SK-N-MC (cell line): ENCODE measurements around the gene EFCAB12.
A peak's percentile ranks its signal among the peaks of the same experiment; 100 is the strongest.
"Not testable (repeated sequence)": the region's sequence is repeated elsewhere in the genome, so short reads cannot be mapped to it uniquely, and the experiment has no call there.

Source experiments
- DNase-seq: peaks from one replicate; pipeline ENCODE4 v3.0.0-alpha.2; 2011; ENCODE audit warnings: low read depth, low spot score
- H3K27ac ChIP-seq: fragments of 200-600 bp; sonication (generic); 2 replicates; pipeline ENCODE4 v1.5.1; 2016; ENCODE audit warnings: mixed run types
- H3K36me3 ChIP-seq: fragments of 200-600 bp; sonication (generic); 2 replicates; pipeline ENCODE4 v1.6.1; 2017; ENCODE audit warnings: antibody characterized with exemption, low read length, mixed read lengths; ENCODE audit not compliant: insufficient read depth
- H3K4me3 ChIP-seq: fragments of 200-600 bp; sonication (generic); 2 replicates; pipeline ENCODE4 v1.5.1; 2016
- H3K9ac ChIP-seq: fragments of 200-600 bp; sonication (generic); 2 replicates; pipeline ENCODE4 v1.8.0; 2017; ENCODE audit warnings: mixed run types, mixed read lengths; ENCODE audit not compliant: insufficient read length
- H3K9me3 ChIP-seq: fragments of 200-600 bp; sonication (generic); 2 replicates; pipeline ENCODE4 v1.6.1; 2017; ENCODE audit warnings: low read depth, mild to moderate bottlenecking, antibody characterized with exemption, low read length, moderate library complexity, mixed read lengths
- EZH2 ChIP-seq: fragments of 200-600 bp; sonication (generic); IDR thresholded peaks from one replicate; pipeline ENCODE4 v1.6.1; 2017; ENCODE audit warnings: antibody characterized with exemption
- FOXP2 ChIP-seq: optimal IDR thresholded peaks from 2 replicates; pipeline ENCODE3; 2011; ENCODE audit warnings: mild to moderate bottlenecking, moderate library complexity; ENCODE audit not compliant: insufficient read depth; ENCODE audit errors: extremely low read length, control extremely low read depth
- POLR2AphosphoS5 ChIP-seq: IDR thresholded peaks from 2 replicates; pipeline ENCODE4 v1.6.1; 2012; ENCODE audit warnings: mild to moderate bottlenecking, low read depth, low read length, borderline replicate concordance

The EFCAB12 gene

DNA sequence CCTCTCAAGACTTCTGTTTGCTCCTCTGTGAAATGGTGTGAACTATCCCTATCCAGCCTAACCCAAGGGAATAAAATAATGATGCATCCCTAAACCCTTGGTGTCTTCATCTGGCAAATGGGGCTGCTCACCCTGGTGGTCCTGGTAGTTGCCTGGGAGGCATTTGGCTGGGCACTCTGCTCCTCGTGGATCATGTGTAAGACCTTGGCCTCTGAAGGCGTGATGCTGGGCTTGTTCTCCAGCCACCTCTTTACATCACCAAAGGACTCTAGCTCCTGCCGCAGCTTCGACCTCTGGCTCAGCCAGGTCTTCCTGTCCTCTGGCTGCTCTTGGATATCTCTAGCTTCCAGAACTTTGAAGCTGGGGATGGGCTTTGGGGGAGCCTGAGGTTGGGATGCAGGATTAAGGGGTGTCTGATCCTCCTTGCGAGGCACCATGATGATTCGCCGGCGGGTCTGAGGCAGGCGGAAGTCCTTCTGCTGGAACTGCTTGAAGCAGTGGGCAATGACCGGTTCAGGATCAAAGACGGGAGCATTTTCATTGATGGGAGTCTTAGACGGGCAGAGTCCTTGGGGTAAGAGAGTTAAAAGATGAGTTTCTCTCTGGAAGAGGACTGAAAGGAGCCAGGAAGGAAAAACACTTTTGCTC is 7.1 kb downstream of the EFCAB12 start:
- no peak for DNase-seq
- H3K36me3 ChIP-seq, result no peaks in the 10 kb centered on the region
- no peak overlapping the region for H3K9ac ChIP-seq
- TF ChIP-seq POLR2AphosphoS5 (no peak), FOXP2 (no peak), EZH2 (no peak)
- H3K27ac ChIP-seq, result no peak overlapping the region
- no peak overlapping the region for H3K4me3 ChIP-seq
- no peaks in the 10 kb centered on the region for H3K9me3 ChIP-seq

- H3K4me3 ChIP-seq, result no peak overlapping the region
- no peak for DNase-seq
These were observed 9.0 kb downstream of the EFCAB12 start for GRCh38 chr3:129419476-129419875.

DNA sequence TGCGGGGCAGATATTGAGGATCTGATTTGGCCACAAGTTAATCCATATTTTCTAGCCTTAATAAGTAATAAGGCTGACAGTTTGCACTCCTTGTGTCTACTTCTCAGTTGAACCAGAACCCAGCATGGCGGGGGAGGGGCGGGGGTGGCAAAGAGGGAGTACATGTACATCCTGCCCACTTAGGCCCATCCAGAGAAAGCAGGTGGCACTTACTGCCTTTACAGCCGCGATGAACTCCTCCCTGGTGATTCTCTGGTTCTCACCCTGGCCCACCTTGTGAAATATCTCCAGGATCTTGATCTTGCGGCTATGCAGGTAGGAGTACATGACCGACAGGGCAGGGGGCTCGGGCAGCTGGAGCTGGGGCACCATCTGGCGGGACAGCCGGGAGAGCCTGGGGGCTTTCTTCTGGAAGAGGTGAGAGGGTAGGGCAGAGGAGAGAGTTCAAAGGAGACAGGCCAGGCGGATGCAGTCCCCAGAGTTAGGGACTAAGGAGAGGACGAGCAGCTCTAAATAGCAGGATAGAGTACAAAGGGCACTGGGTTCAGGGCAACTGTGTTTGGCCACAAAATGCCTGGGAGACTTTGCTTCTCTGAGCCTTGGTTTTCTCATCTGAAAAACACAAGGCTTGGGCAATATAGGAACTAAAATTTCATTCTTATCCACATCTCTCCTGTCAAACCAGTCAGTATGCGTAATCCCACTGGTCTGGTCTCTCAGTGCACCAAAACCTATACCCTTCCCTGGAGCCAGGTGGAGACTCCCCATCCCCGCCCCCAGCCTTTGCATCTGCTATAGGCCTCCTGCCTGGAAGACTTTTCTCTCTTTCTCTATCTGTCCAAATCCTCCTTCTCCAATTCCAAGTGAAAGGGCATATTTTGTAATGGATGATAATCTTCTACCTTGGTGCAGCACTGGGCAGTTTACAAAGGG is 10.1 kb downstream of the EFCAB12 start:
- TF ChIP-seq POLR2AphosphoS5 (no peak), EZH2 (no peak)
- no peak overlapping the region for H3K4me3 ChIP-seq
- no peaks in the 10 kb centered on the region for H3K36me3 ChIP-seq
- no peak overlapping the region for H3K27ac ChIP-seq
- no peaks in the 10 kb centered on the region for H3K9me3 ChIP-seq
- no peak overlapping the region for H3K9ac ChIP-seq
- no peak for DNase-seq

More at GRCh38 chr3:129419476-129419875, 9.0 kb downstream of the EFCAB12 start:
- H3K9ac ChIP-seq, result no peak overlapping the region
- H3K36me3 ChIP-seq, result no peaks in the 10 kb centered on the region
- TF ChIP-seq FOXP2, result no peak
- no peak for TF ChIP-seq EZH2
- H3K9me3 ChIP-seq, result no peaks in the 10 kb centered on the region
- H3K27ac ChIP-seq, result no peak overlapping the region

DNA sequence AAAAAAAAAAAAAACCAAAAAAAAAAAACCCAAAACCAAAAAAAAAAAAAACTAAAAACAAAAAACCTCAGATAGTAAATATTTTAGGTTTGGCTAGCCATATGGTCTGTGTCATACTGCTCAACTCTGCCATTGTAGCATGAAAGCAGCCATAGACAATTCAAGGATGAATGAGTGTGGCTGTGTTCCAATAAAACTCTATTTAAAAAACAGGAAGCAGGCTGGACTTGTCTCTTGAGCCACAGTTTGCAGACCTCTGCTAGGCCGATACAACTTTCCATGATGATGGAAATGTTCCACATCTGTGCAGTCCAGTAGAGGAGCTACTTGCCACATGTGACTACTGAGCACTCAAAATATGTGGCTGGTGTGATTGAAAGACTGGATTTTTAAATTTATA is 11.1 kb downstream of the EFCAB12 start:
- Histone ChIP-seq H3K9me3 (no peaks in the 10 kb centered on the region), H3K9ac (no peak overlapping the region), H3K27ac (no peak overlapping the region), H3K36me3 (no peaks in the 10 kb centered on the region), H3K4me3 (no peak overlapping the region)
- DNase-seq, result no peak
- TF ChIP-seq POLR2AphosphoS5, result no peak
- no peak for TF ChIP-seq FOXP2
- TF ChIP-seq EZH2, result no peak

DNA sequence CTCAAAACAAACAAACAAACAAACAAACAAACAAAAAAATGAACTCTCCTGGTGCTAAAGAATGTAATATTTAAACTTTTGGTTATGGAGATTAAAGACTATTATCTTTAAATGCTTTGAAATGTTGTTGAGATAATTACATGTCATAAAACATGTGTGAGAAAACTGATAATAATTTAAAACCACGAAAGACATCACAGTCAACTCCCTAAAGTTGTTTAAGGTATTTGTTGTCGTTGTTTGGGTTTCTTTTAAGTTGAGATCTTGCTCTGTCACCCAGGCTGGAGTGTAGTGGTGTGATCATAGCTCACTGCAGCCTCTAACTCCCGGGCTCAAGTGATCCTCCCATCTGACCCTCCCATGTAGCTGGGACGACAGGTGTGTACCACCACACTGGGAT is 12.0 kb downstream of the EFCAB12 start:
- no peak for DNase-seq
- H3K36me3 ChIP-seq, result no peaks in the 10 kb centered on the region
- H3K9ac ChIP-seq, result no peak overlapping the region
- no peaks in the 10 kb centered on the region for H3K9me3 ChIP-seq
- no peak overlapping the region for H3K27ac ChIP-seq
- TF ChIP-seq FOXP2 (no peak), POLR2AphosphoS5 (no peak), EZH2 (no peak)
- H3K4me3 ChIP-seq, result no peak overlapping the region

DNA sequence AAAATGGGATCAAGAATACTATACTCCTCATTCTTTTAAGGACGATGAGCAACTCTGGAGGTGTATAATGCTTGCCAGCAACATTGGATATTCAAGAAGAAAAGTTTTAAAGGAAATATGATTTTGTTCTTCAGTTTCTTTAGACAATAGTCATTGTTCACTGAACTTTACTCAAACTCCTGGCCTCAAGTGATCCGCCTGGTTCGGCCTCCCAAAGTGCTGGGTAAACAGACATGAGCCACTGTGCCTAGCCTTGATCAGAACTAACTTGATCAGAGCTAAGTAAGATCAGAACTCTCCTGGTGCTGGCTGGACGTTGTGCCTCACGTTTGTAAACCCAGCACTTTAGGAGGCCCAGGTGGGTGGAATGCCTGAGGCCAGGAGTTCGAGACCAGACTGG is 12.6 kb downstream of the EFCAB12 start:
- no peak for DNase-seq
- no peak for TF ChIP-seq POLR2AphosphoS5
- TF ChIP-seq FOXP2, result no peak
- no peak for TF ChIP-seq EZH2
- H3K27ac ChIP-seq, result no peak overlapping the region
- no peak overlapping the region for H3K9ac ChIP-seq
- no peak overlapping the region for H3K4me3 ChIP-seq
- H3K9me3 ChIP-seq, result no peaks in the 10 kb centered on the region
- H3K36me3 ChIP-seq, result no peaks in the 10 kb centered on the region

DNA sequence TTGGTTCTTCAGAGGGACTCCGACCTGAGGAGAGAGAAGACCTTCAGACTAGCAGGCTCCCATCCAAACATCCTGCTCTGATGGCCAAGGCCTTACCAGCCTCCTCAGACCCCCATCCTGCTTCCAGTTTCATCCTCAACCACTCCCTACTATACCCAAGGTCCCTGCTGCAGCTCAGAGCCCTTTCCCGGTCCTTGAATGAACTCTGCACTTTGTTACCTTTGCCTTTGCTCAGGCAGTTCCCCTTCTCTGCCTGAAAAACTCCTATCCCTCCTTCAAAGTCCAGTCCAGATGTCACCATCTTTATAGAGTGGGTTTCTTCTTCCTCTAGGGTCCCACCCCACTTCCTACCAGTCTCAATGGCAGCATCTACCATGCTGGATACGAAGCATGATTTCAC is 13.1 kb downstream of the EFCAB12 start:
- no peak overlapping the region for H3K27ac ChIP-seq
- H3K4me3 ChIP-seq, result no peak overlapping the region
- TF ChIP-seq FOXP2, result no peak
- TF ChIP-seq POLR2AphosphoS5, result no peak
- no peak for TF ChIP-seq EZH2
- no peaks in the 10 kb centered on the region for H3K36me3 ChIP-seq
- no peak for DNase-seq
- H3K9me3 ChIP-seq, result no peaks in the 10 kb centered on the region
- H3K9ac ChIP-seq, result no peak overlapping the region

GRCh38 chr3:129413687-129414506 is 14.5 kb downstream of the EFCAB12 start:
- DNase-seq, result no peak

DNA sequence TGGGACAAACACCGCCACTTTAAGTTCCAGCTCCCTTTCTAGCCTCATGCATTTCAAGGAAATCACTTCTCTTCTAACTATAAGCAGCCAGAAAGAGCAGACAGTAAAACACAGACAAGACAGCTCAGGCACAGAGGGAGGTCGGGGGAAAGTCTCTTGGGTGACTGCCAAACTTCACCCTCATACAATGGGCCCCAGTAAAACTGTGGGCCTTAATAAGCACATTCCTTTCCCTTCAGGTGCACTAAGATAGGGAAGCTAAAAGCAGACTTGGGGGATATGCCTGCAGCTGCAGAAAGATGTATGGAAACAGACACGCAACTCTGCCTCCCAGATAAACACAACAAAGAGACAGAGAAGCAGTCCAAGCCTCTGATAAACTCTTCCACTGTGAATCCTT is 15.2 kb downstream of the EFCAB12 start:
- H3K9me3 ChIP-seq, H3K36me3 ChIP-seq, DNase-seq: not testable (repeated sequence)
- Histone ChIP-seq H3K9ac (peak overlapping the region; percentile 15), H3K4me3 (peak overlapping the region; percentile 42), H3K27ac (peak overlapping the region; percentile 59; the same call in 1 of the 2 replicates)

More at GRCh38 chr3:129413687-129414506, 14.5 kb downstream of the EFCAB12 start:
- Histone ChIP-seq H3K9ac (no peak overlapping the region), H3K27ac (peak overlapping the region; percentile 59; the same call in 1 of the 2 replicates), H3K4me3 (peak overlapping the region; percentile 36; the same call in 1 of the 2 replicates), H3K36me3 (no peaks in the 10 kb centered on the region), H3K9me3 (no peaks in the 10 kb centered on the region)
- TF ChIP-seq FOXP2 (no peak), EZH2 (no peak), POLR2AphosphoS5 (no peak)
